Left ventricle myocardium inferior (tissue), 1 donor: ENCODE results near the gene MTMR3. TPM values are rescaled to one million over a fixed set of nuclear protein-coding genes. Genes with fewer than 3 reads are reported as not detected.
"Not testable (repeated sequence)": the region's sequence is repeated elsewhere in the genome, so short reads cannot be mapped to it uniquely, and the experiment has no call there.

ENCODE experiments used
- DNase-seq: peaks from one replicate; pipeline ENCODE4 v3.0.0-alpha.2; 2020
- H3K27ac ChIP-seq: fragments of 200-600 bp; replicated peaks from 2 replicates; pipeline ENCODE4 v1.8.0; 2021
- H3K27me3 ChIP-seq: fragments of 200-600 bp; 2 replicates; pipeline ENCODE4 v1.8.0; 2021; ENCODE audit warnings: low read depth
- H3K36me3 ChIP-seq: fragments of 200-600 bp; 2 replicates; pipeline ENCODE4 v1.8.0; 2021
- H3K4me1 ChIP-seq: fragments of 200-600 bp; 2 replicates; pipeline ENCODE4 v1.8.0; 2021
- H3K4me3 ChIP-seq: fragments of 200-600 bp; 2 replicates; pipeline ENCODE4 v1.8.0; 2021; ENCODE audit warnings: mild to moderate bottlenecking, moderate library complexity
- H3K9me3 ChIP-seq: fragments of 200-600 bp; replicated peaks from 2 replicates; pipeline ENCODE4 v1.8.0; 2021
- intact Hi-C: fragments of 100-400 bp; cut with micrococcal nuclease; formaldehyde crosslinking; loops from one replicate; pipeline ENCODE4 v1.11.0; 2022
- total RNA-seq: library from RNA; stranded (reverse); fragmentation: NEBNext Ultra II Directional; extraction: Animal tissue kit (Norgen Biotek cat#: 25700); gene quantifications from one replicate; pipeline ENCODE4 v1.2.1, GENCODE V29; 2021
- TF ChIP-seq, protein P1 (sequence below): fragments of 200-600 bp; IDR thresholded peaks from 2 replicates; pipeline ENCODE4 v1.8.0; 2021; ENCODE audit warnings: antibody characterized with exemption, mild to moderate bottlenecking, borderline replicate concordance
- donor health status: DM: no; HTN: yes; CAD: no; lungs with severe emphysema.

The MTMR3 gene
- total RNA-seq, 1 donor from 2014 or later, result 31.3 TPM

DNA sequence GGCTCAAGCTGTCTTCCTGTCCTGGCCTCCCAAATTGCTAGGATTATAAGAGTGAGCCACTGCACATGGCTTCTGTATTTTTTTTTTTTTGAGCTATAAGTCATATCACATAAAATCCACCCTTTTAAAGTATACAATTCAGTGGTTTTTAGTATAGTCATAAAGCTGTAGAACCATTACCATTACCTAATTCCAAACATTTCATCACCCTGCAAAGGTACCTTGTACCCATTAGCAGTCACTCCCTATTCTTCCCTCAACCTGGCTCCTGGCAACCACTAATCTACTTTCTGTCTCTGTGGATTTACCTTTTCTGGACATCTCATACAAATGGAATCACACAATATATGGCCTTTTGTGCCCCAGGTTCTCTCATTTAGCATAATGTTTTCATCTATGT lies 84.5 kb downstream of the MTMR3 start:
- no peaks in the 10 kb centered on the region for H3K27me3 ChIP-seq
- no peak for DNase-seq
- intact Hi-C loops, result no loop called here
- H3K4me1 ChIP-seq, result peaks cover 12% of the 10 kb centered on the region
- no peak overlapping the region for H3K27ac ChIP-seq
- H3K36me3 ChIP-seq, result no peaks in the 10 kb centered on the region
- TF ChIP-seq, protein P1, sequence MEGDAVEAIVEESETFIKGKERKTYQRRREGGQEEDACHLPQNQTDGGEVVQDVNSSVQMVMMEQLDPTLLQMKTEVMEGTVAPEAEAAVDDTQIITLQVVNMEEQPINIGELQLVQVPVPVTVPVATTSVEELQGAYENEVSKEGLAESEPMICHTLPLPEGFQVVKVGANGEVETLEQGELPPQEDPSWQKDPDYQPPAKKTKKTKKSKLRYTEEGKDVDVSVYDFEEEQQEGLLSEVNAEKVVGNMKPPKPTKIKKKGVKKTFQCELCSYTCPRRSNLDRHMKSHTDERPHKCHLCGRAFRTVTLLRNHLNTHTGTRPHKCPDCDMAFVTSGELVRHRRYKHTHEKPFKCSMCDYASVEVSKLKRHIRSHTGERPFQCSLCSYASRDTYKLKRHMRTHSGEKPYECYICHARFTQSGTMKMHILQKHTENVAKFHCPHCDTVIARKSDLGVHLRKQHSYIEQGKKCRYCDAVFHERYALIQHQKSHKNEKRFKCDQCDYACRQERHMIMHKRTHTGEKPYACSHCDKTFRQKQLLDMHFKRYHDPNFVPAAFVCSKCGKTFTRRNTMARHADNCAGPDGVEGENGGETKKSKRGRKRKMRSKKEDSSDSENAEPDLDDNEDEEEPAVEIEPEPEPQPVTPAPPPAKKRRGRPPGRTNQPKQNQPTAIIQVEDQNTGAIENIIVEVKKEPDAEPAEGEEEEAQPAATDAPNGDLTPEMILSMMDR, result no peak
- H3K9me3 ChIP-seq, result no peaks in the 10 kb centered on the region
- H3K4me3 ChIP-seq, result no peak overlapping the region

DNA sequence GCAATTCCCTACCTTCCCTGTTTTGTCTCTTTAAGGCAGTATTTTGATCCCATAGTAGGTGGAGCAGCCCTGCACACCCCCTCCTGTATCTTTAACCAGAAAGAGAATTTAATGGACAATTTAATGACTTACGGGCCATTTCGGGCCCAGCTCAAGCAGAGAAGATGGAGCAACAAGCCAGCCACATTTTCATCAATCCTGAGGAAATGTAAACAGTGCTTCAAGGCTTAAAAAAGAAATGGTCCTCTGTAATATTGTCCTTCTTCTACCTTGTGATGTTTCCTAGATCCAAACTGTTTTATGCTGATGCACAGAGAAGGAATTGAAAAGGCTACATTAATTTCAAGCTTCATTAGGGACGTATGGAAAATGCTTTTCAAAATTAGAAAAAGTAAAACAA lies 88.6 kb downstream of the MTMR3 start:
- no peak overlapping the region for H3K4me3 ChIP-seq
- TF ChIP-seq, protein P1, result no peak
- no peaks in the 10 kb centered on the region for H3K27me3 ChIP-seq
- no peak for DNase-seq
- H3K36me3 ChIP-seq, result no peaks in the 10 kb centered on the region
- no peaks in the 10 kb centered on the region for H3K9me3 ChIP-seq
- peaks cover 18% of the 10 kb centered on the region for H3K4me1 ChIP-seq
- intact Hi-C loops, result no loop called here
- H3K27ac ChIP-seq, result no peak overlapping the region

DNA sequence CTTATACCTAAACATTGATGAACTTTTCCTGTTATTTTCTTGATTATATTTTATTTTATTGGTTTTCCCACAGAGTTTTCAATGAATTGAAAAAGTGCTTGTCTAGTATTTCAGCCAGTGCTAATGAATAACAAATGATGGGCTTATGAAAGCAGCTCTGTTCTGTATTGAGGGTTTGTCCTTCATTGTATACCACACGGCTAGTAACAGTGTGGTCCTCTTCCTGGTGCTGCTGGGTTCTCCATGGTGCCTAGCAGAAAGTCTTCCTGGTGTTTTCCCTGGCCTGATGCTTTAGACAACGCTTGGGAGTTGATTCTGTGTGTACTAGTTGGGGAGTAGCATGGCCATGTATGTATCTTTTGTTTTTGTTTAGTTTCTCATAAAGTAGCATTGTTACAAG lies 89.1 kb downstream of the MTMR3 start:
- TF ChIP-seq, protein P1, result no peak
- Histone ChIP-seq H3K9me3 (no peaks in the 10 kb centered on the region), H3K4me1 (peaks cover 18% of the 10 kb centered on the region), H3K27me3 (no peaks in the 10 kb centered on the region), H3K4me3 (no peak overlapping the region), H3K27ac (no peak overlapping the region), H3K36me3 (no peaks in the 10 kb centered on the region)
- intact Hi-C loops, result no loop called here
- no peak for DNase-seq

DNA sequence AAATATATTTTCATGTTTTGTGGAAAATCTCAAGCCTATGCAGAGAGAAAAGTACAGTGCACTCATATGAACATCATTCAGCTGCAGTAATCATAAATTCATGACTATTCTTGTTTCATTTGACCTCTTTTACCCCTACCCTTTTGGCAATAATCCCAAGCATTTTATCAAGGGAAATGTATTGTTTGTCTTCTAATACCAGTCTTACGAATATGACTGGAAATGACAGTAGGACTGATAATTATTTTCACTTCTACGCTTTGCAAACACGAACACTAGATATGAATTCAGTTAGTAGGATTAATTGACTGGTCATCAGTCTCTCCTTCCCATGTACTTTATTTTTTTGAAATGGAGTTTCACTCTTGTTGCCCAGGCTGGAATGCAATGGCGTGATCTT lies 90.3 kb downstream of the MTMR3 start:
- intact Hi-C loops, result no loop called here
- Histone ChIP-seq H3K4me3 (no peak overlapping the region), H3K27me3 (no peaks in the 10 kb centered on the region), H3K36me3 (no peaks in the 10 kb centered on the region), H3K27ac (no peak overlapping the region), H3K9me3 (no peaks in the 10 kb centered on the region), H3K4me1 (peaks cover 18% of the 10 kb centered on the region)
- TF ChIP-seq, protein P1, result no peak
- DNase-seq, result no peak

DNA sequence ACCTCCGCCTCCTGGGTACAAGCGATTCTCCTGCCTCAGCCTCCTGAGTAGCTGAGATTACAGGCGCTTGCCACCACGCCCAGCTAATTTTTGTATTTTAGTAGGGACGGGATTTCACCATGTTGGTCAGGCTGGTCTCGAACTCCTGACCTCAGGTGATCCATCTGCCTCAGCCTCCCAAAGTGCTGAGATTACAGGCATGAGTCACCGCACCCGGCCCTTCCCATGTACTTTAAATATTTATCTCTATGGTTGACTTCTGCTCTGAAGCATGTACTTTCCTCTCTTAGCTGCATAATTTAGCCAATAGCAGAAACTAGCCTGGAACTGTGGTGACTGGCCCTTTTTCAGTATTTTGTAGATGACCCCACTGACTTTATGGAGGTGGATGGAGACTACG lies 90.7 kb downstream of the MTMR3 start:
- H3K27me3 ChIP-seq, H3K27ac ChIP-seq, intact Hi-C loops, H3K9me3 ChIP-seq, DNase-seq, H3K36me3 ChIP-seq, H3K4me3 ChIP-seq: not testable (repeated sequence)
- peaks cover 19% of the 10 kb centered on the region for H3K4me1 ChIP-seq

DNA sequence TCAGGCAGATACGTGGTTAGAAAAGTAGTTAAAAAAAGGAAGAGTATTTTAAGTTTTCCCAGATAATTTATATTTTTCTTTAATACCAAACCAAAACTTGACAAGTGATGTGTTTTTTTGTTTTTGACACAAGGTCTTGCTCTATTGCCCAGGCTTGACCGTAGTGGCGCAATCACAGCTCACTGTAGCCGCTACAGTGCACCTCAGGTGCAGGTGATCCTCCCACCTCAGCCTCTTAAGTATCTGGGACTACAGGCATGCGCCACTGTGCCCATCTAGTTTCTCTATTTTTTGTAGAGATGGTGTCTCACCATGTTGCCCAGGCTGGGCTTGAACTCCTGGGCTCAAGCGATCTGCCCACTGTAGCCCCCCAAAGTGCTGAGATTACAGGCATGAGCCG lies 92.5 kb downstream of the MTMR3 start:
- peaks cover 37% of the 10 kb centered on the region for H3K4me1 ChIP-seq
- H3K4me3 ChIP-seq, result no peak overlapping the region
- H3K9me3 ChIP-seq, result no peaks in the 10 kb centered on the region
- intact Hi-C loops, result no loop called here
- TF ChIP-seq, protein P1, result no peak
- H3K27ac ChIP-seq, result no peak overlapping the region
- DNase-seq, result no peak
- peaks cover 19% of the 10 kb centered on the region for H3K36me3 ChIP-seq
- no peaks in the 10 kb centered on the region for H3K27me3 ChIP-seq
